Measurements from ENCODE around the gene HSD17B14.

DNA sequence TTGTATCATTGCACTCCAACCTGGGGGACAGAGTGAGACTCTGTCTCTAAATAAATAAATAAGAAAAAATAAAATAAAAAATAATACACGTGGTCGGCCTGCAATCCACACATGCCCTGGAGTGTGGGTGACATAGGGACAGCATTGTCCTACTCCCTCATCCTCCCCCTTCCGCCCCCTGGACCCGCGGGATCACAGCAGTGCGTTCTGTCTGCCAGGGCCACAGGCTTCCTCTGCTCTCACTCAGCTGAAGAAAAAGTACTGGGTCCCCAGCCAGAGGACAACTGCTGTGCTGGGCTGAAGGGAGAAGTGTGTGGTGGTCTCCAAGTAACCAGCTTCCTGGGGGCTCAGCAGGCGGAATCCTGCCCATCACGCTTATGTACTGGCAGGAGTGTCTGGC, 31.8 kb downstream of the HSD17B14 start:
- TF ChIP-seq CTCF (IDR thresholded peaks at IDR 0.05) (no peak), EP300 (IDR thresholded peaks at IDR 0.05; ENCODE audit: low read depth) (no peak)

All from transverse colon (tissue), 3 donors.